Measurements from ENCODE around the gene UBAP1L. TPM values are rescaled to one million over a fixed set of nuclear protein-coding genes. Genes with fewer than 3 reads are reported as not detected.
A peak's percentile ranks its signal among the peaks of the same experiment; 100 is the strongest.

Gene UBAP1L
- total and polyA plus RNA-seq, 2 experiments from 2014 or later: 1.8 to 2.5 TPM

- Histone ChIP-seq H3K4me1 (ENCODE audit: insufficient read depth) (peaks cover 25% of the 10 kb centered on the region), H2AFZ (no peak overlapping the region), H3K27me3 (peaks cover 10% of the 10 kb centered on the region), H3K4me2 (no peak overlapping the region), H3K36me3 (replicated peaks; ENCODE audit: insufficient read depth, low read depth) (no peaks in the 10 kb centered on the region), H3K27ac (peak overlapping the region; percentile 66), H4K20me1 (ENCODE audit: insufficient read depth, poor library complexity, severe bottlenecking) (no peaks in the 10 kb centered on the region), H3K79me2 (no peaks in the 10 kb centered on the region), H3K9me2 (replicated peaks; ENCODE audit: insufficient read depth) (no peaks in the 10 kb centered on the region), H3K9me3 (ENCODE audit: low read depth) (no peaks in the 10 kb centered on the region), H3K4me3 (no peak overlapping the region)
- DNase-seq (ENCODE audit: low spot score): no peak
- TF ChIP-seq CTCF (IDR thresholded peaks at IDR 0.05; ENCODE audit: poor library complexity) (no peak), EZH2phosphoT487 (IDR thresholded peaks at IDR 0.05; ENCODE audit: low read depth, severe bottlenecking, unreplicated experiment) (no peak), EZH2 (IDR thresholded peaks at IDR 0.05; ENCODE audit: borderline replicate concordance) (no peak)
- 93% methylated on average over 5 of the region's 5 CpGs for WGBS (ENCODE audit: low lambda C conversion rate, missing lambda C conversion rate)
These were observed 45.0 kb downstream of the UBAP1L start for GRCh38 chr15:65069779-65070546.

- H3K4me2 ChIP-seq: no peak overlapping the region
- no peak for TF ChIP-seq CTCF (IDR thresholded peaks at IDR 0.05; ENCODE audit: poor library complexity)
- no peak for TF ChIP-seq EZH2 (IDR thresholded peaks at IDR 0.05; ENCODE audit: borderline replicate concordance)
- no peak for TF ChIP-seq EZH2phosphoT487 (IDR thresholded peaks at IDR 0.05; ENCODE audit: low read depth, severe bottlenecking, unreplicated experiment)
These were observed 45.8 kb downstream of the UBAP1L start for GRCh38 chr15:65069179-65069578.

DNA sequence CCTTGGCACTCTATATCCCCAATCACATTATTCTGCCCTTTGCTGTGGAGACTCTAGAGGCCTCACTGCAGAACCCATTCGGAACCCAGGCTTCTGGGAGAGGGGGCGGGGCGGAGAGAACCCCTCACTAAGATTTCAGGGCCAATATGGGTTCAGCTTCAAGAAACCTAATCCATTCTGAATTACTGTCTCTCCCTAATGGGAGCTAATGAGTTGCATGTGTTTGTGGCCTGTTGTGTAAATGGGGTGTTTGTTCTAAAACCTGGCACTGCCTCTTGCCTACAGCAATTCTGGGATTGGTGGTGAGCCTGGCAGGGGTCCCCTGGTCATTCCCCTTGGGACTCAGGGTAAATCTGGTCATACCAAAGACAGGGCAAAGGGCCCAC lies 46.6 kb downstream of the UBAP1L start:
- Histone ChIP-seq H3K4me2 (peak overlapping the region; percentile 91), H3K9me3 (ENCODE audit: low read depth) (no peaks in the 10 kb centered on the region), H3K4me1 (ENCODE audit: insufficient read depth) (peaks cover 25% of the 10 kb centered on the region), H3K27me3 (peaks cover 10% of the 10 kb centered on the region), H3K9me2 (replicated peaks; ENCODE audit: insufficient read depth) (no peaks in the 10 kb centered on the region), H3K4me3 (no peak overlapping the region), H3K27ac (peak overlapping the region; percentile 70), H3K36me3 (replicated peaks; ENCODE audit: insufficient read depth, low read depth) (no peaks in the 10 kb centered on the region), H3K79me2 (no peaks in the 10 kb centered on the region), H4K20me1 (ENCODE audit: insufficient read depth, poor library complexity, severe bottlenecking) (no peaks in the 10 kb centered on the region), H2AFZ (peak overlapping the region; percentile 78)
- 78% methylated on average over 3 of the region's 3 CpGs for WGBS (ENCODE audit: low lambda C conversion rate, missing lambda C conversion rate)
- TF ChIP-seq EZH2phosphoT487 (IDR thresholded peaks at IDR 0.05; ENCODE audit: low read depth, severe bottlenecking, unreplicated experiment): no peak
- TF ChIP-seq CTCF (IDR thresholded peaks at IDR 0.05; ENCODE audit: poor library complexity): no peak
- no peak for TF ChIP-seq EZH2 (IDR thresholded peaks at IDR 0.05; ENCODE audit: borderline replicate concordance)
- DNase-seq (ENCODE audit: low spot score): no peak

More at GRCh38 chr15:65069179-65069578, 45.8 kb downstream of the UBAP1L start:
- Histone ChIP-seq H2AFZ (no peak overlapping the region), H4K20me1 (ENCODE audit: insufficient read depth, poor library complexity, severe bottlenecking) (no peaks in the 10 kb centered on the region), H3K79me2 (no peaks in the 10 kb centered on the region), H3K27me3 (peaks cover 10% of the 10 kb centered on the region), H3K9me3 (ENCODE audit: low read depth) (no peaks in the 10 kb centered on the region), H3K36me3 (replicated peaks; ENCODE audit: insufficient read depth, low read depth) (no peaks in the 10 kb centered on the region), H3K4me3 (no peak overlapping the region), H3K4me1 (ENCODE audit: insufficient read depth) (peaks cover 25% of the 10 kb centered on the region), H3K9me2 (replicated peaks; ENCODE audit: insufficient read depth) (no peaks in the 10 kb centered on the region), H3K27ac (peak overlapping the region; percentile 70)
- DNase-seq (ENCODE audit: low spot score): peak; percentile 46
- WGBS (ENCODE audit: low lambda C conversion rate, missing lambda C conversion rate): 60% methylated on average over 1 of the region's 1 CpG

Data from hepatocyte (in vitro differentiated cells).